ENCODE results near the gene RSPRY1.
"Not testable (repeated sequence)": the region's sequence is repeated elsewhere in the genome, so short reads cannot be mapped to it uniquely, and the experiment has no call there.

The RSPRY1 gene

DNA sequence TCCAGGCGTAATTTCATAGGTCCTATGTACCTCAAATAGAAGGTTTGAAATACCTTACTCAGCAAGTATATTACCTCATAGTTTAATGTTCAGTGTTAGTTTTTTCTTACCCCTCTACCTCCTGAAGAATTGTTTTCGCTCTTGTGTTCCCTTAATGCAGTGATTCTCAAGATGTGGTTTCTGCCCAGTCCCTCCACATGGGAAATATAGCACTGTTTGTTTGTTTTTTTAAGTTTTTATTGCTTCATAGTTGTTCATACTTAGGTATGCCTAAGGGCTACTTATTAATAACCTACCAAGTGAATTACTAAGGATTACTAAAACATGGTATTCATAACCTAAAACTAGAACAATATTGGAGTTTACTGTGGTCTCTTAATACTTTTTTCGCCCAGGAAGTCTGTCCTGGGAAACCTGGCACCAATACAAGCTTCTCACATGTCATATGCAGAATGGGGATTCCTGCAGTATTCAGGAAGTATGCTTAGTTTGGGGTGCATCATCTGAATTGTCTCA lies 5.0 kb downstream of the RSPRY1 start:
- no peak overlapping the region for H3K4me3 ChIP-seq (ENCODE audit: low read depth, low read length)
- no peak for DNase-seq (ENCODE audit: low read depth)
- TF ChIP-seq, protein P1, sequence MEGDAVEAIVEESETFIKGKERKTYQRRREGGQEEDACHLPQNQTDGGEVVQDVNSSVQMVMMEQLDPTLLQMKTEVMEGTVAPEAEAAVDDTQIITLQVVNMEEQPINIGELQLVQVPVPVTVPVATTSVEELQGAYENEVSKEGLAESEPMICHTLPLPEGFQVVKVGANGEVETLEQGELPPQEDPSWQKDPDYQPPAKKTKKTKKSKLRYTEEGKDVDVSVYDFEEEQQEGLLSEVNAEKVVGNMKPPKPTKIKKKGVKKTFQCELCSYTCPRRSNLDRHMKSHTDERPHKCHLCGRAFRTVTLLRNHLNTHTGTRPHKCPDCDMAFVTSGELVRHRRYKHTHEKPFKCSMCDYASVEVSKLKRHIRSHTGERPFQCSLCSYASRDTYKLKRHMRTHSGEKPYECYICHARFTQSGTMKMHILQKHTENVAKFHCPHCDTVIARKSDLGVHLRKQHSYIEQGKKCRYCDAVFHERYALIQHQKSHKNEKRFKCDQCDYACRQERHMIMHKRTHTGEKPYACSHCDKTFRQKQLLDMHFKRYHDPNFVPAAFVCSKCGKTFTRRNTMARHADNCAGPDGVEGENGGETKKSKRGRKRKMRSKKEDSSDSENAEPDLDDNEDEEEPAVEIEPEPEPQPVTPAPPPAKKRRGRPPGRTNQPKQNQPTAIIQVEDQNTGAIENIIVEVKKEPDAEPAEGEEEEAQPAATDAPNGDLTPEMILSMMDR (IDR thresholded peaks at IDR 0.05; ENCODE audit: insufficient read depth, low read depth, low read length, missing control alignments), result no peak

DNA sequence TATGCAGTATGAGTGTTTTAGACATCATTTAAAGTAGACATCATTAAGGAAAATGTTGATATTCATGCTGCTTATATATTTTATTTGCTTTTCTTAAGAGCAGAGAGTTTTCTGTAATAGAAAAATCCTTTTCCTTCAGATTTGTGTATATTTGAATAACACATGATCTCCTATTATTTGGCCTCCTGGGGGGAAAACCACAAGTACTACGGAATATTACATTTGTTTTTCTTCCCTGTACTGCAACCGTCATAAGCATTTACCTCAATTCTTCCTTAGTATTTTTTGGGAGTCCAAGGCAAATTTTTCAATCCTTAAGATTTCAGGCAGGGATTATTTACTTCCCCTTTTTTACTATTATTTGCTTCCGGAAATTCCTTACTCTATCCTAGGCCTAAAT lies 6.0 kb downstream of the RSPRY1 start:
- TF ChIP-seq, protein P1 (IDR thresholded peaks at IDR 0.05; ENCODE audit: insufficient read depth, low read depth, low read length, missing control alignments), result no peak
- no peak overlapping the region for H3K4me3 ChIP-seq (ENCODE audit: low read depth, low read length)
- no peak for DNase-seq (ENCODE audit: low read depth)

DNA sequence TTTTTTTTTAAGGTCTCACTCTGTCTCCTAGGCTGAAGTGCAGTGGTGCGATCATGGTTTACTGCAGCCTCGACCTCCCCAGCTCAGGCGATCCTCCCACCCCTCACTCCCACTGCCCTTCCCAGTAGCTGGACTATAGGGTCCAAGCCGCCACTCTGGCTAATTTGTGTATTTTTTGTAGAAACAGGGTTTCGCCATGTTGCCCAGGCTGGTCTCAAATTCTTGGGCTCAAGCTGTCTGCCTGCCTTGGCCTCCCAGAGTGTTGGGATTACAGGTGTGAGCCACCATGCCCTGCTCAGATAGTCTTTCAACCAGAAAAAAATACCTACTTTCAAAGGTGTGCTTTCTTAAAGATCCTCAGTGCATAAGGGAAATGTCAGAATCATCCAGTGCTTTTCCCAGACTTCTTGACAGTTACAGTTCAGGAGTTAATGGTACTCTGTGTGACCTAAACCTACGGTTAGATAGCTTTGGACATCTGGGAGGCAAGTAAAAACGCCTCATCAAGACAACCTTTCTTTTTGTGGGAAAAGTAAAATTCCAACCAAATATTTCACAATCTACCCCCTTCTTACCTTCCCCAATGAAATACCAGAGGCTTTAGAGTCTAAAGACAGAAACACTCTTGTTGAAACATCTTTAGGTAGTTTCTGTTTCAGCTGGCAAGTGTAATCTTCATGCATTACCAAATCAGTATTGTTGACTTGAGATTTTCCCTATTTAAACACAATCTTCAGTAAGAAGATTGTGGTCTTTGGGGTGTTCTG lies 6.8 kb downstream of the RSPRY1 start:
- no peak overlapping the region for H3K4me3 ChIP-seq (ENCODE audit: low read depth, low read length)
- DNase-seq (ENCODE audit: low read depth), result peak; percentile 29
- TF ChIP-seq, protein P1 (IDR thresholded peaks at IDR 0.05; ENCODE audit: insufficient read depth, low read depth, low read length, missing control alignments), result no peak

DNA sequence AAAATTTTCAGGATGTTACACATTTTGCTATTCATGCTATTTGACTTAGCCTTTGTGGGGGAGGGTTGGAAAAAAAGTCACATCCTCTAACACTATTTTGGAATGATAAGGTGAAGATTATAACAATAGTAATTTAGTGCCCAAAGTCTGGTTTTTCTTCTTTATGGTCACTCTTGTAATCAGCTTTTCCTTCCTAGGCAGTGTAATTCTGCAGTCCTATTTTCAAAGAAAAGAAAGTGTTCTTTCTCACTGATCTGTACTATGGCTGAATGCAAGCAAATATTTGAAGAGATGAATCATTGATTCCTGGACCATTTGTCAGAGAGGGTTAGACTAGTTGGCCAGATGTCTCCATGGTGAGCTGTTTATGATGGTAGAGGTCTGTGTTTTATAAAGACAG lies 8.4 kb downstream of the RSPRY1 start:
- no peak overlapping the region for H3K4me3 ChIP-seq (ENCODE audit: low read depth, low read length)
- DNase-seq (ENCODE audit: low read depth), result no peak
- TF ChIP-seq, protein P1 (IDR thresholded peaks at IDR 0.05; ENCODE audit: insufficient read depth, low read depth, low read length, missing control alignments), result no peak

DNA sequence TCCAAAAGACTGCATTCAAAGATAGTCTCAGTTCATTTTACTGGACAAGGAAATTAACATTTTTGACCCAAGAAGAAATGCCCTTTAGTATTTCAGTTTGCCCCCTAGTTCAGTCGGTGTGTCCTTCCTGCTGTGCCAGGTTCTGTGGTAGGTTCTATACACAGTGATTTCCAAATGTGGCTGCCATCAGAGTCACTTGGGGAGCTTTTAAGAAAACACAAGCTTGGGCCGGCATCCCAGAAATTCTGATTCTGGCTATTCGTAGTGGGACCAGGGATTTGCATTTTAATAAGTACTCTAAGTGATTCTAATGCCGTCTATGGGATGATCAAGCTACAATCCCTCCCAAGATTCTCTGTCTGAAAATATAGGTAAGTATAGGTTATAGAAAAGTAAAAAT lies 10.2 kb downstream of the RSPRY1 start:
- TF ChIP-seq, protein P1 (IDR thresholded peaks at IDR 0.05; ENCODE audit: insufficient read depth, low read depth, low read length, missing control alignments), result no peak
- DNase-seq (ENCODE audit: low read depth), result no peak

DNA sequence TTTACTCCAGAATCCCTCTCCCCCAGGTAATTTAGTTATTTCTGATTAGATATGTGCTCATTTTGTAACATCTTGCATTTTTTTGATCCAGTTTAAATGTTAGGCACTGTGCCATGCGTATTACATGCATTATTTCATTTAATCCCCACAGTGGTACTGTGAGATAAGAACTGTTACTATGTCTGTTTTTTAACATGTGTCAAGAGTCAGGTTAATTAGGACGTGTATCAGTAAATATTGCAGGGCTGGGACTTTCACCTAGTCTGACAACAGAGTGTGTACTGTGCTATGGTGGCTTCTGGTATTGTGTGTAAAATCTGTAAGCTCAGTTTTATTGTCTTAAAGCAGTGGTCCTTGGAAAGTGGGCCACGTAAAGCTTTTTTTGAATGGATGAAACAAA lies 10.6 kb downstream of the RSPRY1 start:
- TF ChIP-seq, protein P1 (IDR thresholded peaks at IDR 0.05; ENCODE audit: insufficient read depth, low read depth, low read length, missing control alignments), result no peak
- H3K4me3 ChIP-seq (ENCODE audit: low read depth, low read length), result no peak overlapping the region
- no peak for DNase-seq (ENCODE audit: low read depth)

More for the DNA sequence above, 10.2 kb downstream of the RSPRY1 start:
- H3K4me3 ChIP-seq (ENCODE audit: low read depth, low read length), result no peak overlapping the region

DNA sequence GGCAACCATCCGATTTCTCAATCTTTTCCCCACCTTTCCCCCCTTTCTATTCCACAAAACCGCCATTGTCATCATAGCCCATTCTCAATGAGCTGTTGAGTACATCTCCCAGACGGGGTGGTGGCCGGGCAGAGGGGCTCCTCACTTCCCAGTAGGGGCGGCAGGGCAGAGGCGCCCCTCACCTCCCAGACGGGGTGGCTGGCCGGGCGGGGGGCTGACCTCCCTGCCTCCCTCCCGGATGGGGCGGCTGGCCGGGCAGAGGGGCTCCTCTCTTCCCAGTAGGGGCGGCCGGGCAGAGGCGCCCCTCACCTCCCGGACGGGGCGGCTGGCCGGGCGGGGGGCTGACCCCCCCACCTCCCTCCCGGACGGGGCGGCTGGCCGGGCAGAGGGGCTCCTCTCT lies 14.2 kb downstream of the RSPRY1 start:
- H3K4me3 ChIP-seq (ENCODE audit: low read depth, low read length); DNase-seq (ENCODE audit: low read depth): not testable (repeated sequence)

DNA sequence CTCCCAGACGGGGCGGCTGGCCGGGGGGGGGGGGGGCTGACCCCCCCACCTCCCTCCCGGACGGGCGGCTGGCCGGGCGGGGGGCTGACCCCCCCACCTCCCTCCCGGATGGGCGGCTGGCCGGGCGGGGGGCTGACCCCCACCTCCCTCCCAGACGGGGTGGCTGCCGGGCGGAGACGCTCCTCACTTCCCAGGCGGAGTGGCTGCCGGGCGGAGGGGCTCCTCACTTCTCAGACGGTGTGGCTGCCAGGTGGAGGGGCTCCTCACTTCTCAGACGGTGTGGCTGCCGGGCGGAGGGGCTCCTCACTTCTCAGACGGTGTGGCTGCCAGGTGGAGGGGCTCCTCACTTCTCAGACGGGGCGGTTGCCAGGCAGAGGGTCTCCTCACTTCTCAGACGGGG lies 14.8 kb downstream of the RSPRY1 start:
- not testable (repeated sequence) for DNase-seq (ENCODE audit: low read depth); H3K4me3 ChIP-seq (ENCODE audit: low read depth, low read length)

All from GM12865 (cell line).